ENCODE measurements around the gene COA3.

The COA3 gene, protein sequence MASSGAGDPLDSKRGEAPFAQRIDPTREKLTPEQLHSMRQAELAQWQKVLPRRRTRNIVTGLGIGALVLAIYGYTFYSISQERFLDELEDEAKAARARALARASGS

DNA sequence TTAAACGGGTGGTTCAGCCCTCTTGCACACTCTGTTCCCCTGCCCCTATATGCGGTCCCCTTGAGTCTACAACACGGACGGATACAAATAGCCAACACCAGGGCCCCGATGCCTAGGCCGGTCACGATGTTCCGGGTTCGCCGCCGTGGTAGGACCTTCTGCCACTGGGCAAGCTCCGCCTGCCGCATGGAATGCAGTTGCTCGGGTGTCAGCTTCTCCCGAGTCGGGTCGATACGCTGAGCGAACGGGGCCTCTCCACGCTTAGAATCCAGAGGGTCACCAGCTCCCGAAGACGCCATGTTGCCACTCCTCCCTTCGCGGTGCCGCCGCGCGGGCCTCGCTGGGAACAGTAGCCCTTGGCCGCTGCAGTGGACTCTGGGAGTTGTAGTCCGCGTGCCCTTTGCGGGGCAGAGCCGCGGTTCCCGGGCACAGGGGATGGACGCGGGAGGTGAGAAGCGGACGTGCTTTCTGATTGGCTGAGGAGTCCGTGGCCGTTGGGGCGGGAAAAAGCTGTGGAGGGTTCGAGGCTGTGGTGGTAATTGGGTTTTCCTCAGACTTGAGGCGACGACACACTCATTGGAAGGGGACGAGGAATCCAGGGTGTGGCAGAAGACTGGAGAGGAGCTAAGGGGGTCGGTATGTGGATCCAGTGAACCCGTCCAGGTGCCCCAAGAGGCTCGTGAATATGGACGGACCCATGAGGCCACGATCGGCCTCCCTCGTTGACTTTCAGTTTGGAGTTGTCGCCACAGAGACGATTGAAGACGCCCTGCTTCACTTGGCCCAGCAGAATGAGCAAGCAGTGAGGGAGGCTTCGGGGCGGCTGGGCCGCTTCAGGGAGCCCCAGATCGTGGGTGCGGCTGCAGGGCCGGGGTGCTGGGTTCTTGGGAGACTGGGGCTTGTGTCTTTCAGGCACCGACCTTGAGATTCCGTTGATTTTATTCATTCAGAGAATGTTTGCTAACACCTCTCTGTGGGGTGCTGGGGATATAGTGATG lies at the start of gene COA3, which contains the start of gene CNTD1:
Gene COA3 (minus strand): TSS at position 322 of the 998 bp plus-strand sequence. CDS start 23 bp downstream, at position 299.
Gene CNTD1 (plus strand): TSS at position 479 of the 998 bp plus-strand sequence. CDS start 207 bp downstream, at position 686.
- DNase-seq, result peak; percentile 72

DNA sequence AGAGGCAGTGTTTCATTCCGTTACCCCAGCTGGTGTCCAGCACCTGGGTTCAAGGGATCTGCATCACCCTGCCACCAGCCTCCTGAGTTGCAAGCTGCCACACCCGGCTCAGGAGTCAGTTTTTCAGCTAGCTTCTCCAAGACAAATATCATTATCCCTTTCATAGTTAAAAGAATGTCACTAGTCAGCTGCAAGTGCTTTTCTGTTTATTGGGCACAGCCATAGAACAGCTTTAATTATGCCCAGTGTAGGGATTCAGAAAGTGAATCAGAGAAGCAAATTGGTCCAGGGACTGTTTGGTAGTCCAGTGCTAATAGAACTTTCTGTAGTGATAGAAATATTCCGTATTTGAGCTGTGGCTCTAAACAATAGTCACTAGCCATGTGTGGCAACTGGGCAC lies 49.6 kb upstream of the COA3 start:
- DNase-seq, result no peak

DNA sequence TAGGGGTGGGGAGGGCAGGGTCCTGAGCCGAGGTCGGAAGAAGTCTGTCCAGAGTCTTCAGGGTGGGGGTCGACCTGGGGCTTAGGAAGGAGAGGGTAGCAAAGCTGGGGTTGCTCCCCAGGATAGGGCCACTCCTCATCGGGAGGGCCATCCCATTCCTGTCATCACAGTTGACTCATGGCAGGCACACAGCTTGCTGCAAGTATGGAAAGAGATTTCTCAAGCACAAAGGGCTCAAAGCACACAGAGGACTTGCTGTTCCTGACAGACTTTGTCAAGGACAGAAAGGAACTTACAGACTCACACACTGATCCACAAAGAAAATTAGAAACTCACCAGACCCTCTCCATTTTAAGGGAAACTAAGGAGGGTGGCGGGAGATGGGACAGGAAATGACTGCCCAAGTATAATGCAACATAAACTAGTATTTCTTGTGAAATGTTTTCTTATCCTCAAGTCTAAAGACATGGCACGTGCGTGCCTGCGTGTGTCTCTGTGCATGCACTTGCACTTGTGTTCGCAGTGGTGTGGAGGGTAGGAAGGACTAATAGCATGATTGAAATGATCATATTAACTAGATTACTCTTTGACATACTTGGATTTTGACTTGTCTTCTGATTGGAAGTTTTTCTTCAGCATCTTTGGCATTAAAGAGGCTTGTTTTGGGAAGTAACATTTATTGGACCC lies 48.2 kb upstream of the COA3 start:
- no peak for DNase-seq

DNA sequence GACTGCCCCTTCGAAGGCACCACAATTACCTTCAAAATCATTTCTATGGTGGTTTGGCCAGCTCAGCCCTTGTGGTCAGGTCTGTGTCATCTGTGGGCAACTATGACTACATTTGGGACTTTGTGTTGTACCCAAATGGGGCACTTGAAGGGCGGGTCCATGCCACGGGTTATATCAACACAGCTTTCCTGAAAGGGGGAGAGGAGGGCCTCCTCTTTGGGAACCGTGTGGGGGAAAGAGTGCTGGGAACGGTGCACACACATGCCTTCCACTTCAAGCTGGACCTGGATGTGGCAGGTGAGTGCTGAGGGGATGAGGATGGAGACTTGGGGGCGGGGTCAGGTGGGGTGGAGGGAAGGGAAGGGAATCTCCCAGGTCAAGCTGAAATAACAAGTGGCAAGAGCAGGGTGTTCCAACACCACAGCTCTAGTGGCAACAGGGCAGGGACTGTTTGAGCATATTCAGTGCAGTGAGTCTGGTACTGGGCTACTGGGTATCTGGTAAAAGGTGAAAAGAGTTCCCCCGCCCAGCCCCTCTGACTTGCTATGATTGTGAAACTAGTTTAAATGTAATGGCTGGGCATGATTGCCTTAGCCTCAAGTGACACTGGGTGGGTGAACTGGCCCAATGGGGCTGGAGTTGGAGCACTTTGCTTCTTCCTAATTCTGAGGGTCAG lies 47.6 kb upstream of the COA3 start:
- DNase-seq, result peak; percentile 48

DNA sequence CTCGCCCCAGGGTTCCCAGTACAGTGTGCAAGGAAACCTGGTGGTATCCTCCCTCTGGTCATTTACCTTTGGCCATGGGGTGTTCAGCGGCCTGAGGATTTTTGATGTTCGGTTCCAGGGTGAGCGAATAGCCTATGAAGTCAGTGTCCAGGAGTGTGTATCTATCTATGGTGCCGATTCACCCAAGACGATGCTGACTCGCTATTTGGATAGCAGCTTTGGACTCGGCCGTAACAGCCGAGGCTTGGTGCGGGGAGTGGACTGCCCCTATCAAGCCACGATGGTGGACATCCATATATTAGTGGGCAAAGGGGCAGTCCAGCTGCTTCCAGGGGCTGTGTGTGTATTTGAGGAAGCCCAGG lies 47.0 kb upstream of the COA3 start:
- no peak for DNase-seq

DNA sequence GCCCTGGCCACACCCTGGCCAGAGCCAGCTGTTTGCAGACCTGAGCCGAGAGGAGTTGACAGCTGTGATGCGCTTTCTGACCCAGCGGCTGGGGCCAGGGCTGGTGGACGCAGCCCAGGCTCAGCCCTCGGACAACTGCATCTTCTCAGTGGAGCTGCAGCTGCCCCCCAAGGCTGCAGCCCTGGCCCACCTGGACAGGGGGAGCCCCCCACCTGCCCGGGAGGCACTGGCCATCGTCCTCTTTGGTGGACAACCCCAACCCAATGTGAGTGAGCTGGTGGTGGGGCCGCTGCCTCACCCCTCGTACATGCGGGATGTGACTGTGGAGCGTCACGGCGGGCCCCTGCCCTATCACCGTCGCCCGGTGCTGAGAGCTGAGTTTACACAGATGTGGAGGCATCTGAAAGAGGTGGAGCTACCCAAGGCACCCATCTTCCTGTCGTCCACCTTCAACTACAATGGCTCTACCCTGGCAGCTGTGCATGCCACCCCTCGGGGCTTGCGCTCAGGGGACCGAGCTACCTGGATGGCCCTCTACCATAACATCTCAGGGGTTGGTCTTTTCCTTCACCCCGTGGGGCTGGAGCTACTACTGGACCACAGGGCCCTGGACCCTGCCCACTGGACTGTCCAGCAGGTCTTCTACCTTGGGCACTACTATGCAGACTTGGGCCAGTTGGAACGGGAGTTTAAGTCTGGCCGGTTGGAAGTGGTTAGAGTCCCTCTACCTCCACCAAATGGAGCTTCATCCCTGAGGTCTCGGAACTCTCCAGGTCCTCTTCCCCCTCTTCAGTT lies 46.5 kb upstream of the COA3 start:
- DNase-seq, result no peak

DNA sequence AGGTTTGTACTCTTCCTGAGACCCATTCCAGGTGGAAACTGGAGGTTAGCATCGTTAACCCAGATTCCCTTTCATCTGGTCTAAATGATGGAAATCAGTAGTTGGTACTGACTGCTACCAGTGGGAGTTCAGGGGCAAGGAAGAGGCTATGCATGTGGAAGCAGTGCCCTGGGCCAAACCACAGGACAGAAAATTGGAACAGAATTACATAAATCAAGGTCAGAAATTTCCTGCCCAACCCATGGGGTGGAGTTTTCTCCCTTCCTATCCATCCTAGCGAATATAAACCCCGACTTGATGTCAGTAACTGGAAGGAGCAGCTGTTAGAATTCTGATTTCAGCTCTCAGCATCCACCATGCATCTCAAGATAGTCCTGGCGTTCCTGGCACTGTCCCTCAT lies 45.8 kb upstream of the COA3 start, which contains the start of gene AOC2:
Gene AOC2 (plus strand): TSS at position 310 of the 400 bp plus-strand sequence. CDS start 47 bp downstream, at position 357.
- DNase-seq, result no peak

DNA sequence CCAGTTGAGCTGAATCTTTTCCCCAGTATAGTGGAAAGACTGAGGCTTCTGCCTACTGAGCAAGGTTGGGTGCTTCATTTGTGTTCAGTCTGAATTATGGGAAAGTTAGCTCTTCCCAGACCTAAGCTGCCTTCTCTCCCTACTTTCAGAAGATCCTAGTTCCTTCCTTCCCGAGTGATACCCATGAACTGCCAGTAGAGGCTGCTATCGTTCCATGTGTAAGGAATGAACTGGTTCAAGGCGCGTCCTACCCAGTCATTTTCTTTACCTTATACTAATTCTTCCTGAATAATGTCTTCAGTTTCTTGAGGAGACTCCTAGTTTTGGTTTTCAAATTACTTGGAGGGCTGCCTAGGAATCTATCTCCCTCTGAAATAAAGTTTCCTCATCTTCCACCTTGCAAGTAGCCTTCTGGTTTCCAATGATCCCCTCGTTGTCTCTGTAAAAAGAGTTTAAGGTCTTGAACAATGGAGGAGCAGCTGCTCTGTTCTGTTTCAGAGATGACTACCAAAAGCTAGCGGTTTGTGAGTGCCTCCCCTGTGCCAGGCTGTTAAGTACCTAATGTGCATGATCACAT lies 44.9 kb upstream of the COA3 start:
- no peak for DNase-seq

DNA sequence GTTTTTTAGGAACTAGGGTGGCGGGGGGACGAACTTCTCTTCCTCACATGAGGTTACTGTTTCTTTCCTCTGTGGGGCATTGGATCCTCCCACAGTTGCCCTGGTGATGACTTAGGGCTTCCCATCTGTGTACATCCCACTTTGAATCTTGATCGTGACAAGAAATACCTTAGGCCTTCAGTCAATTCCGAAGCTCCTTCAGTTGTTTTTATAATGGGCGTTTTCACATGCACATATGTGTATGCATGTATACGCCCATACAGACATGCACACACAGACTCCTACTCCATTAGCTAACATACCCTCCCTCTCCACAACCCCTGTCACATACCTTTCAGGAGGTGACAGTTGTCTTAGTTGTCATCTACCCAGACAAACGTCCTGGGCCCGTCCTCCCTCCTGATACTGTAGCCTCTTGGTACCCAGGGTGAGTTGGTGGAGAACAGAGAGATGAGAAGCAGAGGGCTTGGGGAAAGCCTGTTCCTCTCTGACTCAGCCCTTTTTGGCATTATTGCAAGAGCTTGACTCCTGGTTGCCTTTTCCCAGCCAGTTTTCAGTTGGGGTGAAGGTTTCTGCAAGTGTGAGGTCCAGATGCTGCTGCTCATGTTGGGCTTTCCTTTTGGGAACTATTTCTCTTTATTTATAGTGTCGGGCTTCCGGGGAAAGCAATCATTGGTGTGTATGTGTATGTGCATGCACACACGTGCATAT lies 43.6 kb upstream of the COA3 start:
- no peak for DNase-seq

DNA sequence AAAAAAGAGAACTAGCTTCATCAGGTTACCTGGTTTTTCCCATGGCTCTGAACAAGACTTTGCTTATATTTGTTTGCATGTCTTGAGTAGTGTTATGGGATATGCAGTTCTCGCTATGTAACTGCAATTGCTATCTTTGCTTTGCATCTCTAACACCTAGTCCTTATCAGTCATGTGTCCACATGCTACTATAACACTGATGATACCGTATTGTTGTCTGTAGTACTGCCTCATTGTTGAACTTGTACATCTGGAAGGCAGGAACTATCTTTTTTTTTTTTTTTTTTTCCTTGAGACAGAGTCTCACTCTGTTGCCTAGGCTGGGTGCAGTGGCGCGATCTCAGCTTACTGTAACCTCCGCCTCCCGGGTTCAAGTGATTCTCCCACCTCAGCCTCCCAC lies 37.2 kb upstream of the COA3 start:
- no peak for DNase-seq

DNA sequence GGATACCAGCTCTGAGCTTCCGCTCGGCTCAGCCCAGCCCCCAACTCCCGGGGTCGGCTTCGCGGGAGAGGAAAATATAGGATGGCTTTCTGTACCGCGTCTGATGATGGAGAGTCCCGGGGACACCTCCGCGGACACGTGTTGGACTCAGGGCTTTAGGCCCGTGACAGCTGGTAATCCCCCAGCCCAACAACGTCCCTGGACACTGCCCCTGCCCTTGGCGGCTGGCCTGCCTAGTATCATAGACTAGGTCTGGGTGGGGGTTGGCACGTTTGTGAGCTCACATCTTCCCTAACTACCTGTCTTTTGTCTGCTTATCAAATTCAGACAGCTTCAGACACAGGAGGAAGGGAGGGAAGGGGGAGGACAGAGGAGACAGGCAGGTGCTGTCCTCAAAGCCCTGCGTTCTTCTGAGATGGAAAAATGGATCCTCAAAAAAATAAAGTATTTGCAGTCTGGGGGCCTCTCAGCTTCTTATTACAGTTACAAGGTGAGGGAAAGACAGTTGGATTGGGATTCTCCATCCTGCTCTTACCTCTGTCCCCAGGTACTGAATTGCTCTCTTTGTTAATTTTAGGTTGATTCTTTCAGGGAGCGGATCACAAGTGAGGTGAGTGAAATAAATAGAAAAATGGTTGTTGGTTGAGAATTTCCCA lies 35.4 kb upstream of the COA3 start:
- no peak for DNase-seq

DNA sequence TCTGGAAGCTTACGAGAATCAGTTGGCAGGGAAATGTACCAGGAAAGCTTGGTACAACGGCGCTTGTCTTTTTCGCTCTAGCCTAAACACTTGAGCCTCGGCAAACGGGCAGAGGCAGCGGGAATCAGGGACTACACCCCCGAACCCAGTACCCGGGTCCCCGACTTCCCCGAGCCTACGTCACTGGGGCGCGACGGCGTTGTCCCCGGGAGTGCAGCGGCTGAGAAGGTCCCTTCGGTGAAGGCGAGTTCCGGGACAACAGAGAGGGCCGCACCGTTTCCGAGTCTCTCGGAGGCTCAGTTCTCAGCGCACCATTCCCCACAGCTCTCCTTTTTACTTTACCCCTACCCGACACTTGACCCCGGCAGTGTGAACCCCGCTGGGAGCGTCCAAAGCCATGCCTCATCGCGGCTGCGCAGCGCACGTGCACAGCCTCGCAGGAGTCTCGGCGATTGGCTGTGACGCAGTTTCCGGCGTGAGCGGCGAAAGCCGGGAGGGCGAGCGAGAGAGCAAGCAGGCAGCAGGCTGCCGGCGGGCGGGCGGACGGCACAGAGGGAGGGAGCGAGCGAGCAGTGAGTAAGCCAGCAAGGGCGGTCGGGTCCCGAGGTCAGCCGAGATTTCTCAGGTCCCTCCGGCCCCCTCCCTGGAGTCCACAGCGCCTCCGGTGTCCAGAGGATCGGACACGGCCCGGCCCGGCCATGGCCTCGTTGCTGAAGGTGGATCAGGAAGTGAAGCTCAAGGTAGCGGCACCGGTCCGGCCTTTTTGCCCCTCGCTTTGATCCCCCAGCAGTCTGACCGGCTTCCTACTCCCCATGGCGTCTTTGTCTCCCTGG lies 34.6 kb upstream of the COA3 start, which contains the start of gene PSME3:
Gene PSME3 (plus strand): TSS at position 464 of the 833 bp plus-strand sequence. CDS start 235 bp downstream, at position 699.
- DNase-seq, result peak; percentile 91

DNA sequence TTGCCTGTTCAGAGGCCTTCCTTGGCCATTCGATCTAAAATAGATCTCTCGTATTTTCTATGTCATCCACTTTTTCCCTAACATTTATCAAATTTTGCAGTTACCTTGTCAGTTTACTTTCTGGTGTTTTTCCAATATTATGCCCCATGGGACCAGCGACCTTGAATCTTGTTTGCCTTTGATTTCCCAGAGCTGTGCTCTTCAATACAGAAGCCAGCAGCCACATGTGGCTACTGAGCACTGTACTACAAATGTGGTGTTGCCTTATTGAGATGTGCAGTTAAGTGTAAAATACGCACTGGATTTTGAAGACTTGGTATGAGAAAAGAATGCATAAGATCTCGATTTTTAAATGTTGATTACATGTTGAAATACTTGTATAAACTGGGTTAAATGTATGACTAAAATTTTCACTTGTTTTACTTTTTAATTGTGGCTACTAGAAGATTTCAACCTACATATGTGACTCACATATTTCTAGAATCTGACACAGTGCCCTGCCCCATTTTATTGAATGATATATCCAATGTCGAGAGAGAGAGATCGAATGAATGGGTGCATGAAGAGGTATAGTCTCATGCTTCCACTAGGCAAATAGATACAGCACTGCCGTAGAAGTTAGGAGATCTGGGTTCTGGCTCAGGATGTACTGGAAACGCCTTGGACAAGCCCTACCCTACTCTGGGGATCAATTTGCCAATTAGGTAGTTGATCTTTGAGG lies 33.9 kb upstream of the COA3 start:
- no peak for DNase-seq

DNA sequence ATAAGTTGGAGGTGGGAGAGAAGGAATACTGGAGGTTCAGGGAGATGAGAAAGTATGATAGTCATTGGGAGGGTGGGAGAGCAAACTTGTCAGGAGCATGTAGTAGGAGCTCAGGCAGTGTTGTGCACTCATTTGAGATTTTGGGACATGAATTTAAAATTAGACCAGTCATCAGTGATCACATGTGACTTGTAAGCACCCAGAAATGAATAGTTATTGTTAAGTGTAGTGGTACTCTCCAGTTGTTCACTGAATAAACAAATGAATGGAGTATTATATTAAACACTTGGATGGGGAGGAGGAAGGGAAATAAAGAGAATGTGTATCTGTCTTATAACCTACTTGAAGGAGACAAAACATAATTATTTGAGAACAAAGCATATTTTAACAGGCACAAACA lies 32.5 kb upstream of the COA3 start:
- no peak for DNase-seq

DNA sequence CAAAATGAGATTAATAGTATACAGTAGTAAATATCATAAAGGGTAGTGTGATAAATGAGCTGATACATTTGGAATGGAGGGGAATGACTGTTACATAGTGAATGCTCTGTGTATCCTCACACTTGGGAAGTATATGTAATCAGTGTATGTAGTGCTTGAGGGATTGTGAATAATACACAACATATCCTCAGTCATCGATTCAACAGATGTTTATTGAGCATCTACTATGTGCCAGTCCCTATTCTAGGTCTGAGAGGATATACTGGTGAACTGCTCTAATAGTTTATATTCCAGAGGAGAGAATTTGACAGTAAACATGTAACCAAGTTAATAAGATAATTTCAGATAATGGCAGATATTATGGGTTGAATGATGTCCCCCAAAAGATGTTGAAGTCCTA lies 29.0 kb upstream of the COA3 start:
- no peak for DNase-seq

DNA sequence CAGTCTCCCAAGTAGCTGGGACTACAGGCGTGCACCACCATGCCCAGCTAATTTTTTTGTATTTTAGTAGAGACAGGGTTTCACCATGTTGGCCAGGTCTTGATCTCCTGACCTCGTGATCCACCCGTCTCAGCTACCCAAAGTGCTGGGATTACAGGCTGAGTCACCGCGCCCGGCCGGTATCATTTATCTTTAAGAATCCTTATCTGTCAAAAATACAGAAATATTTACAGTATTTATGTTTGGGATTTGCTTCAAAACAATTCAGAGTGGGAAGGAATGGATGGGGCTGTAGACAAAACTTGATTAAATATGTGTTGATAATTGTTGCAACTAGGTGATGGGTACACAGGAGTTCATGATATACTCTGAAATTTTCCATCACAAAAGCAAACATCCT lies 22.7 kb upstream of the COA3 start:
- no peak for DNase-seq

DNA sequence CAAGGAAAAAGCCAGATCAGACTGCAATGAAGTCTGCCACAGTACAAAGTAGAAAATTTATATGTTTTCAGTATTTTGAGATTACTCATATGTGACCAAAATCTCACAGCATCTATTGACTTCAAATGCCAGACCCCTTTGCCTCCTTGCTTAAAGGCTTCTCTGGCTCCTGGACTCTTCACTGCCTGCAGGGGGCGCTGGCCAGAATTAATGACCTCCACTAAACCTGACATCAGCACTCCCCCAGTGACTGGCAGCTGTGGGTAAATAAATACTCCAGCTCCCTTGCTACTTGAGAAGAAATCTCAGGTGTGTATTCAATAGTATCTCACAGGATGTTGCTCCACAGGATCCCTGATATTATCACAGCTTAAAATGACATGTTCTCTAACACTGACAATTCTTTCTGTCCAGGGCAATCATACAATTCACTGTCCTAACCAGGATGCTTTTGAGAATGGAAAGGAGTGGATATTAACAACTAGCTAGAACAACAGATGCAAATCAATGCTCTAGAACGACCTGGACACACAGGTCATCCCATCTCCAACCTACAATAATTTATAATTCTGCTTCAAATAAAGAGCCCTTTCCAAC lies 21.5 kb upstream of the COA3 start:
- DNase-seq, result peak; percentile 61

DNA sequence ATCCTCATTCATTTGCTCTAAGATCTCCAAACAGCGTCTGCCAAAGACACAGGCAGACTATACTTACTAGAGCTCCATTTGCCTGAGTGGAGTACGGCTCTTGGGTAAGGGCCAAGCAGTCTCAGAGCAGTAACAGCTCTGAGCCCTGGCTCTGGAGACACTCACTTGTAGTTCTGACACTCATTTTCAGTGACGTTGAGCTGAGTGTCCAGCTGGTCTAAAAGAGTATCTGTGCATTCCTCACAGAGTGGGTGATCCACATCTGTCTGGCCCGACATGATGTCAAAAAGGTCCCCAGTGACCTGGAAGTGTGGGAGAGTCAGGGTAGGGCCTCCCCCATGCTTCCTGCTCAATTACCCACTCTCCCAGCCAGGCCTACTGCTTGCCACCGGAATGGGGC lies 19.9 kb upstream of the COA3 start:
- no peak for DNase-seq

All from stimulated activated naive CD4-positive, alpha-beta T cell treated with Interleukin-2 at 50 U/mL for 16 hours (primary cell).